WTC11 (cell line): ENCODE measurements around the gene RFX8. TPM values are rescaled to one million over a fixed set of nuclear protein-coding genes. Genes with fewer than 3 reads are reported as not detected.
"Not testable (repeated sequence)": the region's sequence is repeated elsewhere in the genome, so short reads cannot be mapped to it uniquely, and the experiment has no call there.

Experiments
- ATAC-seq: fragments of 200-7000 bp; cut with Tn5 transposase; 2 replicates; pipeline ENCODE4 v1.10.0; 2021; ENCODE audit warnings: mild to moderate bottlenecking, moderate library complexity
- CTCF ChIA-PET: fragments of 300-600 bp; sonication (Branson Sonifier 250); formaldehyde crosslinking; loops from one replicate; lab custom pipeline; 2021; ENCODE audit warnings: antibody characterized with exemption; lab: Charles Lee
- POLR2A ChIA-PET: fragments of 350-600 bp; sonication (Branson Sonifier 250); formaldehyde crosslinking; loops from one replicate; lab custom pipeline; 2021; ENCODE audit warnings: antibody characterized with exemption; lab: Charles Lee
- DNase-seq: peaks from one replicate; pipeline ENCODE4 v3.0.0; 2021; ENCODE audit warnings: low spot score
- H3K27ac Mint-ChIP-seq: 2 replicates; pipeline ENCODE4 v1.8.0; 2021; ENCODE audit warnings: mixed read lengths
- H3K27me3 Mint-ChIP-seq: 2 replicates; pipeline ENCODE4 v1.8.0; 2021; ENCODE audit warnings: low read depth, mild to moderate bottlenecking, moderate library complexity, mixed read lengths
- H3K36me3 Mint-ChIP-seq: 2 replicates; pipeline ENCODE4 v1.8.0; 2021; ENCODE audit warnings: mixed read lengths
- H3K4me1 Mint-ChIP-seq: 2 replicates; pipeline ENCODE4 v1.8.0; 2022; ENCODE audit warnings: mixed read lengths
- H3K4me3 Mint-ChIP-seq: 2 replicates; pipeline ENCODE4 v1.8.0; 2021; ENCODE audit warnings: mild to moderate bottlenecking, moderate library complexity, mixed read lengths
- H3K9me3 Mint-ChIP-seq: 2 replicates; pipeline ENCODE4 v1.8.0; 2021; ENCODE audit warnings: mixed read lengths
- CREB1 ChIP-seq: sonication (generic); formaldehyde crosslinking; IDR thresholded peaks from 2 replicates; pipeline ENCODE4 v1.8.0; 2023; ENCODE audit warnings: mild to moderate bottlenecking, missing genetic modification reagents
- GTF2I ChIP-seq: fragments of 250-450 bp; sonication (Bioruptor Pico); conservative IDR thresholded peaks from 2 replicates; pipeline ENCODE4 v1.4.0; 2021; ENCODE audit warnings: mild to moderate bottlenecking
- NR1H2 ChIP-seq: sonication (generic); formaldehyde crosslinking; IDR thresholded peaks from 2 replicates; pipeline ENCODE4 v1.9.0; 2021; ENCODE audit warnings: mild to moderate bottlenecking, moderate library complexity, missing genetic modification reagents
- SP1 ChIP-seq: sonication (generic); formaldehyde crosslinking; conservative IDR thresholded peaks from 2 replicates; pipeline ENCODE4 v1.8.1; 2022; ENCODE audit warnings: missing genetic modification reagents
- TEAD1 ChIP-seq: sonication (generic); formaldehyde crosslinking; IDR thresholded peaks from 2 replicates; pipeline ENCODE4 v1.8.0; 2022; ENCODE audit warnings: mild to moderate bottlenecking, missing genetic modification reagents
- TEAD4 ChIP-seq: sonication (generic); formaldehyde crosslinking; IDR thresholded peaks from 2 replicates; pipeline ENCODE4 v1.8.0; 2022; ENCODE audit warnings: mild to moderate bottlenecking, missing genetic modification reagents
- ZNF121 ChIP-seq: sonication (generic); formaldehyde crosslinking; IDR thresholded peaks from 2 replicates; pipeline ENCODE4 v1.8.0; 2023; ENCODE audit warnings: missing genetic modification reagents
- ZNF138 ChIP-seq: sonication (generic); formaldehyde crosslinking; conservative IDR thresholded peaks from 2 replicates; pipeline ENCODE4 v1.8.1; 2022; ENCODE audit warnings: mild to moderate bottlenecking, moderate library complexity, missing genetic modification reagents
- ZNF232 ChIP-seq: sonication (generic); formaldehyde crosslinking; IDR thresholded peaks from 2 replicates; pipeline ENCODE4 v1.8.0; 2022; ENCODE audit warnings: mild to moderate bottlenecking, missing genetic modification reagents
- ZNF317 ChIP-seq: sonication (generic); formaldehyde crosslinking; IDR thresholded peaks from 2 replicates; pipeline ENCODE4 v1.8.1; 2023; ENCODE audit warnings: low read depth, mild to moderate bottlenecking, moderate library complexity, missing genetic modification reagents, borderline replicate concordance
- total RNA-seq: library from RNA; stranded (reverse); gene quantifications from 3 replicates; pipeline ENCODE4 v1.2.3, GENCODE V29; 2021
- TF ChIP-seq, protein P1 (sequence below): sonication (generic); formaldehyde crosslinking; IDR thresholded peaks from 2 replicates; pipeline ENCODE4 v1.8.1; 2023; ENCODE audit warnings: mild to moderate bottlenecking, missing genetic modification reagents, moderate library complexity
- TF ChIP-seq, protein P2 (sequence below): sonication (generic); formaldehyde crosslinking; IDR thresholded peaks from 2 replicates; pipeline ENCODE4 v1.8.1; 2022; ENCODE audit warnings: mild to moderate bottlenecking, moderate library complexity, missing genetic modification reagents
- TF ChIP-seq, protein P3 (sequence below): fragments of 250-450 bp; sonication (Bioruptor Pico); IDR thresholded peaks from 2 replicates; pipeline ENCODE4 v1.9.0; 2021; ENCODE audit warnings: mild to moderate bottlenecking
- TF ChIP-seq, protein P4 (sequence below): sonication (generic); formaldehyde crosslinking; IDR thresholded peaks from 2 replicates; pipeline ENCODE4 v1.8.1; 2022; ENCODE audit warnings: mild to moderate bottlenecking, missing genetic modification reagents, moderate library complexity, borderline replicate concordance
- TF ChIP-seq, protein P5 (sequence below): sonication (generic); formaldehyde crosslinking; IDR thresholded peaks from 2 replicates; pipeline ENCODE4 v1.8.0; 2023; ENCODE audit warnings: missing genetic modification reagents
- TF ChIP-seq, protein P6 (sequence below): sonication (generic); formaldehyde crosslinking; conservative IDR thresholded peaks from 2 replicates; pipeline ENCODE4 v1.8.1; 2022; ENCODE audit warnings: mild to moderate bottlenecking, missing genetic modification reagents
- TF ChIP-seq, protein P7 (sequence below): sonication (generic); formaldehyde crosslinking; IDR thresholded peaks from 2 replicates; pipeline ENCODE4 v1.8.1; 2023; ENCODE audit warnings: mild to moderate bottlenecking, missing genetic modification reagents

The RFX8 gene
- total RNA-seq, 1 experiment from 2014 or later, result 0.28 TPM

DNA sequence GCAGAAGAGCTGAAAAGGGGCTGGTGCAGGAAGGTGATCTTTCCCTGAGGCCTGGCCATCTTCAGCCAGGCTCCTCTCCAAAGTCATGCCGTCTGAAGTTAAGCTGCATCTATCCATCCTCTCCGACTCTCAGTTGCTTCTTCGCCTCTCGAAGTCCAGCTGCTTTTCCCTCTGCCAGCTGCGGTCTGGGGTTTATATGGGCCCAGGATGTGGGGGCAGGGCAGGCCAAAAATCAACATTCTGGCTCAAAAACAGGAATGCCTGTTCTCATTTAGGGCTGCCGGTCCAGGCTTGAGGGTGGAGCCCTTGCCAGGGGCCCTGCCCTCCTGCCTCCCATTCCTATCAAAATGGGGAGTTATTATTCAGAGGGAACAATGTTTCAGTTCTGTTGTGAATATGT, 118.9 kb downstream of the RFX8 start (continued):
- no peak for TF ChIP-seq TEAD4 (CRISPR knock-in tag)

DNA sequence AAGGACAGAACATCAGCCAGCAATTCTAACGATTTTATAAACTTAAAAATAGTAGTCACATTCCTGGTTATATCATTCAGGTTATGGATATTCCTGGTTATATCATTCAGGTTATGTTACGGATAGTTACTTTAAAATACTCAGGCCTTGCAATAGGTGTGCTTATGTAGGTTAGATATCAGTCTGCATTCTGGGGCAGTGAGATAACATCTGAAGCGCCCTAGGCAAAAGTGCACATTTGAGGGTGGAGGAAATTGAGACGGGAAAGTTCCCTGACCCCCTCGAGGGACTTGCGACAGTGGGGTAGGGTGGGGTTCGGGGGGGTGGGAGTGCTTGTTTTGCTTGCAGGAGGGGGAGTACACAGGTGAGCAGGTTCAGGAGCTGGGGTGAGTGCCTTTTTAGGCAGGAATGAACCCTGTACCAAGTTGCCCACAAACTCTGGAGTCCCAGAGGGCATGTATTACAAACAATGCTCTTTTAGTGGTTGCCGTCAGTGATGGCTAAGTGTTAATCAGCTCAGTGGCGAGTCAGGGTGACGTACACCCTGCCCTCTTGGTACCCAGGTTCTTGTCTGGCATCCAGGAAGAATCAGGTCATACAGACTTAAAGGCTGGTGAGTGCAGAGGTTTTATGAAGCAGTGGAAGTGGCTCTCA, 119.4 kb downstream of the RFX8 start:
- DNase-seq (no peak), ATAC-seq (no peak)
- H3K36me3 Mint-ChIP-seq, result no peaks in the 10 kb centered on the region
- H3K4me1 Mint-ChIP-seq, result peaks cover 26% of the 10 kb centered on the region
- ChIA-PET CTCF (interaction anchor here (1.2 to 2.3 kb wide), 3 partner anchors 14 to 54 kb away, joined by 4 to 19 read pairs (median 8); partner anchors contain the start of gene CREG2), POLR2A (no interaction called here)
- no peaks in the 10 kb centered on the region; the same call in 1 of the 2 replicates for H3K27me3 Mint-ChIP-seq
- H3K4me3 Mint-ChIP-seq, result no peak overlapping the region
- no peaks in the 10 kb centered on the region for H3K9me3 Mint-ChIP-seq
- no peak overlapping the region for H3K27ac Mint-ChIP-seq
- TF ChIP-seq, protein P1, sequence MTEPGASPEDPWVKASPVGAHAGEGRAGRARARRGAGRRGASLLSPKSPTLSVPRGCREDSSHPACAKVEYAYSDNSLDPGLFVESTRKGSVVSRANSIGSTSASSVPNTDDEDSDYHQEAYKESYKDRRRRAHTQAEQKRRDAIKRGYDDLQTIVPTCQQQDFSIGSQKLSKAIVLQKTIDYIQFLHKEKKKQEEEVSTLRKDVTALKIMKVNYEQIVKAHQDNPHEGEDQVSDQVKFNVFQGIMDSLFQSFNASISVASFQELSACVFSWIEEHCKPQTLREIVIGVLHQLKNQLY (CRISPR knock-in tag), result no peak

DNA sequence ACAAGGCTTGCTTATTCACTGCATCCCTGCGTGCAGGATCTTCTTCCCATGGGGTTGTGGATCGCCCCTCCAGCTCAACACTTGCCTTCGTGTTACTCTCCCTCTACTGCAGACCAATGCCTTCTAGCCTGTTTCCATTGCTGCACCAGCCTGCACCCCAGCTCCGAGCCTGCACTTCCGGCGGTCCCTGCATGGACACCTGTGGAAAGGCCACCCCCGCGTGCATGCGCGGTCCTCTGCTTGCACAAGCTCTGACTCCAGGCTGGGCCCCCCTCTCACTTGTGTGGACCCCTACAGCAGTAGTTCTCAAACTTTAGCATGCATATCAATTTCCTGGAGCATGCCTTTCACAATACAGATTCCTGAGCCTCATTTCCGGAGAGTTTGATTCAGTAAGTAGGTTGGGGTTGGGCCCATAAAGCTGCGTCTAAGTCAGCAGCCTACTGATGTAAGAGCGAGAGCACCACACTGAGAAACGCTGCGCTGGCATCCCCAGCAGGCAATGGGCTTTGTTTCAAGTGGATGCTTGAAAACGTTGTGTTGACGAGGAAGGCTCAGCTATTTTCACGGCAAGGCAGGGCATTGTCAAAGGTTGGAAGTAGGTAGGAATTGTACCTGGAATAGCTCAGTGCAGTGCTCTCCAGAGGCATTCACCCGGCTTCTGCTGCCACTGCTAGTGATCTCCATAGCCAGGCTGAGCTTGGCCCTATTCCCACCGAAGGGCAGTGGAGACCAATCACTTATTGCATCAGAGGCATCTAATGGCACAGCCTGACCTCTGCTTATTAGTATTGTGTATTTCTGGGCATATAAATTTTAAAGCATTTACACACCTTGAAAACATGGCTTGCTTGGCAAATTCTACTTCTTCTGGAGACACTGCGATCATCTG, 120.2 kb downstream of the RFX8 start:
- no peak; the same call in 1 of the 2 replicates for ATAC-seq
- TF ChIP-seq NR1H2 (CRISPR knock-in tag) (no peak), TEAD1 (CRISPR knock-in tag) (no peak), ZNF138 (no peak), CREB1 (CRISPR knock-in tag) (no peak), SP1 (CRISPR knock-in tag) (no peak)
- TF ChIP-seq, all 79 proteins: peak for 0
- no peak for DNase-seq
- Mint-ChIP-seq H3K27me3 (no peaks in the 10 kb centered on the region; the same call in 1 of the 2 replicates), H3K4me1 (peaks cover 17% of the 10 kb centered on the region), H3K36me3 (no peaks in the 10 kb centered on the region), H3K27ac (no peak overlapping the region), H3K9me3 (no peaks in the 10 kb centered on the region), H3K4me3 (no peak overlapping the region)
- POLR2A ChIA-PET, result no interaction called here
- CTCF ChIA-PET, result interaction anchor here (0.5 to 2.3 kb wide), 5 partner anchors 13 to 137 kb away, joined by 3 to 19 read pairs (median 5); partner anchors contain the start of gene CREG2

DNA sequence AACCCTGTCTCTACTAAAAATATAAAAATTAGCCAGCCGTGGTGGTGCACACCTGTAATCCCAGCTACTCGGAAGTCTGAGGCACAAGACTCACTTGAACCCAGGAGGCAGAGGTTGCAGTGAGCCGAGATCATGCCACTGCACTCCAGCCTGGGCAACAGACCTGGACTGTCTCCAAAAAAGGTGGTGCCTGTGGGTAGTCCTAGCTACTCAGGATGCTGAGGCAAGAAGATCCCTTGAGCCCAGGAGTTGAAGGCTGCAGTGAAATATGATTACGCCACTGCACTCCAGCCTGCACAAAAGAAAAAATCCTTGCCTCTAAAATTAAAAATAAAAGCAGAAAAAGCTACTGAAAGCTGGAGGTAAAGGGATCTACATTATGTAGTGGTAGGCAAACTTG, 122.3 kb downstream of the RFX8 start:
- H3K36me3 Mint-ChIP-seq, ATAC-seq, H3K9me3 Mint-ChIP-seq, H3K27ac Mint-ChIP-seq, DNase-seq, POLR2A ChIA-PET, H3K27me3 Mint-ChIP-seq, H3K4me3 Mint-ChIP-seq: not testable (repeated sequence)
- peaks cover 14% of the 10 kb centered on the region for H3K4me1 Mint-ChIP-seq
- CTCF ChIA-PET, result interaction anchor here (0.8 to 1.5 kb wide), 3 partner anchors 10 to 34 kb away, joined by 3 to 4 read pairs (median 3); partner anchors contain the start of gene CREG2

DNA sequence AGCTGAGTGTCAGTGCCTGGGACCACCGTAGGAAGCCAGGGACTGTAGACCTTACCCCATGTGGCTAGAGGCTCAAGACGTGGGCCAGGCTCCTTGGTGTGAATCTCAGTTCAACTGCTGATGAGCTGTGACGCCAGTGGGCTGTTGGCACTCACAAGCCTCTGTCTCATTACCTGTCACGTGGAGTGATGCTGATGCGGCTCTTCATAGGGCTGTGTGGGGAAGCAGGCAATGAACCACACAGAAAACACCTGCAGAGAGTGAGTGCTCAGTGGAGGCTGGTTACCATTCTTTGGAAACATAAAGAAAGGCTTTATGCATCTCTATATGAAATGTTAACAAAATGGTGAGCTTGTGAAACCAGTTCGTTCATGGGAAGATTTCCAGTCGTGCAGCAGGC, 123.7 kb downstream of the RFX8 start:
- Mint-ChIP-seq H3K4me1 (peaks cover 13% of the 10 kb centered on the region), H3K27me3 (no peaks in the 10 kb centered on the region; the same call in 1 of the 2 replicates), H3K9me3 (no peaks in the 10 kb centered on the region), H3K36me3 (no peaks in the 10 kb centered on the region), H3K4me3 (no peak overlapping the region), H3K27ac (no peak overlapping the region)
- ATAC-seq, result no peak
- CTCF ChIA-PET, result interaction anchor here (1.4 to 2.8 kb wide), 5 partner anchors 9 to 49 kb away, joined by 4 to 16 read pairs (median 11); partner anchors contain the start of gene CREG2
- no peak for DNase-seq
- POLR2A ChIA-PET, result no interaction called here
- TF ChIP-seq GTF2I (CRISPR knock-in tag) (no peak), ZNF121 (CRISPR knock-in tag) (no peak), TEAD1 (CRISPR knock-in tag) (no peak), ZNF317 (CRISPR knock-in tag) (no peak), ZNF232 (CRISPR knock-in tag) (no peak)
- TF ChIP-seq, protein P2, sequence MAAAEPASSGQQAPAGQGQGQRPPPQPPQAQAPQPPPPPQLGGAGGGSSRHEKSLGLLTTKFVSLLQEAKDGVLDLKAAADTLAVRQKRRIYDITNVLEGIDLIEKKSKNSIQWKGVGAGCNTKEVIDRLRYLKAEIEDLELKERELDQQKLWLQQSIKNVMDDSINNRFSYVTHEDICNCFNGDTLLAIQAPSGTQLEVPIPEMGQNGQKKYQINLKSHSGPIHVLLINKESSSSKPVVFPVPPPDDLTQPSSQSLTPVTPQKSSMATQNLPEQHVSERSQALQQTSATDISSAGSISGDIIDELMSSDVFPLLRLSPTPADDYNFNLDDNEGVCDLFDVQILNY (CRISPR knock-in tag), result no peak
- TF ChIP-seq, protein P3, sequence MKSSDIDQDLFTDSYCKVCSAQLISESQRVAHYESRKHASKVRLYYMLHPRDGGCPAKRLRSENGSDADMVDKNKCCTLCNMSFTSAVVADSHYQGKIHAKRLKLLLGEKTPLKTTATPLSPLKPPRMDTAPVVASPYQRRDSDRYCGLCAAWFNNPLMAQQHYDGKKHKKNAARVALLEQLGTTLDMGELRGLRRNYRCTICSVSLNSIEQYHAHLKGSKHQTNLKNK (CRISPR knock-in tag), result no peak
- TF ChIP-seq, protein P4, sequence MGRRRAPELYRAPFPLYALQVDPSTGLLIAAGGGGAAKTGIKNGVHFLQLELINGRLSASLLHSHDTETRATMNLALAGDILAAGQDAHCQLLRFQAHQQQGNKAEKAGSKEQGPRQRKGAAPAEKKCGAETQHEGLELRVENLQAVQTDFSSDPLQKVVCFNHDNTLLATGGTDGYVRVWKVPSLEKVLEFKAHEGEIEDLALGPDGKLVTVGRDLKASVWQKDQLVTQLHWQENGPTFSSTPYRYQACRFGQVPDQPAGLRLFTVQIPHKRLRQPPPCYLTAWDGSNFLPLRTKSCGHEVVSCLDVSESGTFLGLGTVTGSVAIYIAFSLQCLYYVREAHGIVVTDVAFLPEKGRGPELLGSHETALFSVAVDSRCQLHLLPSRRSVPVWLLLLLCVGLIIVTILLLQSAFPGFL (CRISPR knock-in tag), result no peak
- TF ChIP-seq, protein P5, sequence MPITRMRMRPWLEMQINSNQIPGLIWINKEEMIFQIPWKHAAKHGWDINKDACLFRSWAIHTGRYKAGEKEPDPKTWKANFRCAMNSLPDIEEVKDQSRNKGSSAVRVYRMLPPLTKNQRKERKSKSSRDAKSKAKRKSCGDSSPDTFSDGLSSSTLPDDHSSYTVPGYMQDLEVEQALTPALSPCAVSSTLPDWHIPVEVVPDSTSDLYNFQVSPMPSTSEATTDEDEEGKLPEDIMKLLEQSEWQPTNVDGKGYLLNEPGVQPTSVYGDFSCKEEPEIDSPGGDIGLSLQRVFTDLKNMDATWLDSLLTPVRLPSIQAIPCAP (CRISPR knock-in tag), result no peak
- TF ChIP-seq, protein P1 (CRISPR knock-in tag), result no peak
- TF ChIP-seq, protein P6, sequence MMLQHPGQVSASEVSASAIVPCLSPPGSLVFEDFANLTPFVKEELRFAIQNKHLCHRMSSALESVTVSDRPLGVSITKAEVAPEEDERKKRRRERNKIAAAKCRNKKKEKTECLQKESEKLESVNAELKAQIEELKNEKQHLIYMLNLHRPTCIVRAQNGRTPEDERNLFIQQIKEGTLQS (CRISPR knock-in tag), result no peak
- TF ChIP-seq, protein P7, sequence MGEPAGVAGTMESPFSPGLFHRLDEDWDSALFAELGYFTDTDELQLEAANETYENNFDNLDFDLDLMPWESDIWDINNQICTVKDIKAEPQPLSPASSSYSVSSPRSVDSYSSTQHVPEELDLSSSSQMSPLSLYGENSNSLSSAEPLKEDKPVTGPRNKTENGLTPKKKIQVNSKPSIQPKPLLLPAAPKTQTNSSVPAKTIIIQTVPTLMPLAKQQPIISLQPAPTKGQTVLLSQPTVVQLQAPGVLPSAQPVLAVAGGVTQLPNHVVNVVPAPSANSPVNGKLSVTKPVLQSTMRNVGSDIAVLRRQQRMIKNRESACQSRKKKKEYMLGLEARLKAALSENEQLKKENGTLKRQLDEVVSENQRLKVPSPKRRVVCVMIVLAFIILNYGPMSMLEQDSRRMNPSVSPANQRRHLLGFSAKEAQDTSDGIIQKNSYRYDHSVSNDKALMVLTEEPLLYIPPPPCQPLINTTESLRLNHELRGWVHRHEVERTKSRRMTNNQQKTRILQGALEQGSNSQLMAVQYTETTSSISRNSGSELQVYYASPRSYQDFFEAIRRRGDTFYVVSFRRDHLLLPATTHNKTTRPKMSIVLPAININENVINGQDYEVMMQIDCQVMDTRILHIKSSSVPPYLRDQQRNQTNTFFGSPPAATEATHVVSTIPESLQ, result no peak
